Fibroblast of mammary gland (primary cell): Measurements from ENCODE around the gene SIN3B.

Experiments
- DNase-seq: peaks from one replicate; pipeline ENCODE4 v3.0.0-alpha.2; 2010; ENCODE audit warnings: low read depth
- H3K4me3 ChIP-seq: 2 replicates; pipeline ENCODE4 v1.5.1; 2011; ENCODE audit warnings: low read depth, mild to moderate bottlenecking, low read length, moderate library complexity; ENCODE audit not compliant: control insufficient read depth
- TF ChIP-seq, protein P1 (sequence below): conservative IDR thresholded peaks from 2 replicates; pipeline ENCODE4 v1.5.1; 2011; ENCODE audit warnings: low read depth, low read length, inconsistent platforms; ENCODE audit not compliant: control insufficient read depth, insufficient read depth

Gene SIN3B

GRCh38 chr19:16822648-16823047 lies 6.5 kb upstream of the SIN3B start:
- no peak for DNase-seq
- TF ChIP-seq, protein P1, sequence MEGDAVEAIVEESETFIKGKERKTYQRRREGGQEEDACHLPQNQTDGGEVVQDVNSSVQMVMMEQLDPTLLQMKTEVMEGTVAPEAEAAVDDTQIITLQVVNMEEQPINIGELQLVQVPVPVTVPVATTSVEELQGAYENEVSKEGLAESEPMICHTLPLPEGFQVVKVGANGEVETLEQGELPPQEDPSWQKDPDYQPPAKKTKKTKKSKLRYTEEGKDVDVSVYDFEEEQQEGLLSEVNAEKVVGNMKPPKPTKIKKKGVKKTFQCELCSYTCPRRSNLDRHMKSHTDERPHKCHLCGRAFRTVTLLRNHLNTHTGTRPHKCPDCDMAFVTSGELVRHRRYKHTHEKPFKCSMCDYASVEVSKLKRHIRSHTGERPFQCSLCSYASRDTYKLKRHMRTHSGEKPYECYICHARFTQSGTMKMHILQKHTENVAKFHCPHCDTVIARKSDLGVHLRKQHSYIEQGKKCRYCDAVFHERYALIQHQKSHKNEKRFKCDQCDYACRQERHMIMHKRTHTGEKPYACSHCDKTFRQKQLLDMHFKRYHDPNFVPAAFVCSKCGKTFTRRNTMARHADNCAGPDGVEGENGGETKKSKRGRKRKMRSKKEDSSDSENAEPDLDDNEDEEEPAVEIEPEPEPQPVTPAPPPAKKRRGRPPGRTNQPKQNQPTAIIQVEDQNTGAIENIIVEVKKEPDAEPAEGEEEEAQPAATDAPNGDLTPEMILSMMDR = no peak
- H3K4me3 ChIP-seq = no peak overlapping the region

DNA sequence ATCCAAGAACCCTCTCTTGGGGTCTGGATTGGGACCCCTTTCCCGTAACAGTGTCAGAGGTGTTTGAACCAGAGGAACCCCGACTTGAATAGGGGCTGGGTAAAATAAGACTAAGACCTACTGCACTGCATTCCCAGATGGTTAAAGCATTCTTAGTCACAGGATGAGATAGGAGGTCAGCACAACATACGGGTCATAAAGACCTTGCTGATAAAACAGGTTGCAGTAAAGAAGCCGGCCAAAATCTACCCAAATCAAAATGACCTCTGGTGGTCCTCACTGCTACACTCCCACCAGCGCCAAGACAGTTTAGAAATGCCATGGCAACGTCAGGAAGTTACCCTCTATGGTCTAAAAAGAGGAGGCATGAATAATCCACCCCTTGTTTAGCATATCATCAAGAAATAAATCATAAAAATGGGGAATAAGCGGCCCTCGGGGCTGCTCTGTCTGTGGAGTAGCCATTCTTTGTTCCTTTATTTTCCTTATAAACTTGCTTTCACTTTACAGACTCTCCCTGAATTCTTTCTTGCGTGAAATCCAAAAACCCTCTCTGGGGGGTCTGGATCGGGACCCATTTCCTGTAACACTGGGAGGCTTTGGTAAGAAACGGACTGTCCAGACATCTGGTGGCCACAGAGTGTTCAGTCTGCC lies 4.4 kb upstream of the SIN3B start:
- peak; percentile 52 for DNase-seq

DNA sequence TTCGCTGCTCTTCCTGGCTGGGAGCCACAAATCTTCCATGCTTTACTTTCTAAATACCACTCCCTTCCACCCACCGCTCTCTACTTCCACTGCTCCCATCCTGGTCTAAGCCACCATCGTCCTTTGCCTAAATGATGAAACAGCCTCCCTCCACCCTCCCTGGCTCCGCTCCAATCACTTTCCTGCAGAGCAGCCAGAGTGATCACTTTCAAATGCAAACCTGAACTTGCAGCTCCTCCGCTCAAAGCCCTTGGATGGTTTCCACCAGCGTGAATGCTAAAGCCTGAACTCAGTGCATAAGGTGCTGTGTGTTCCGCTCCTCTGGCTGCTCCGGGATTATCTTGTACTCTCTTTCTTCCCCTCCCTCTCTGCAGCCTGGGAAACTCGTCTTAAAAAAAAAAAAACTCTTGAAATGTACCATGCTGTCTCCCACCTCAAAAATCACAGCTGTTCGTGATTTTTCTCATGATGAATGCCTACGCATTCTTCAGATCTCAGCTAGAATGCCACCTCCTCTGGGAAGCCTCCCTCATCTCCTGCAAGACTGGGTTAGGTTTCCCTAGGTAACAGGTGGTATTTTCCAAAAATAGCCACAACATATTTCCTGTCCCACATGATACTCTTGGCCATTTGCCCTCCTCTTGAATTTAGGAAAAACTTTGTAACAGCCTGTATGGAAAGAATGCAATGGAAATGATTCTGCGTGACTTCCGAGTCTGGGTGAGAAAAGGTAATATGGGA lies 3.7 kb upstream of the SIN3B start:
- peak overlapping the region; percentile 38 for H3K4me3 ChIP-seq
- DNase-seq = peak; percentile 87
- TF ChIP-seq, protein P1 = no peak

More for the DNA sequence above, 4.4 kb upstream of the SIN3B start:
- peak overlapping the region; percentile 38 for H3K4me3 ChIP-seq
- TF ChIP-seq, protein P1 = no peak

DNA sequence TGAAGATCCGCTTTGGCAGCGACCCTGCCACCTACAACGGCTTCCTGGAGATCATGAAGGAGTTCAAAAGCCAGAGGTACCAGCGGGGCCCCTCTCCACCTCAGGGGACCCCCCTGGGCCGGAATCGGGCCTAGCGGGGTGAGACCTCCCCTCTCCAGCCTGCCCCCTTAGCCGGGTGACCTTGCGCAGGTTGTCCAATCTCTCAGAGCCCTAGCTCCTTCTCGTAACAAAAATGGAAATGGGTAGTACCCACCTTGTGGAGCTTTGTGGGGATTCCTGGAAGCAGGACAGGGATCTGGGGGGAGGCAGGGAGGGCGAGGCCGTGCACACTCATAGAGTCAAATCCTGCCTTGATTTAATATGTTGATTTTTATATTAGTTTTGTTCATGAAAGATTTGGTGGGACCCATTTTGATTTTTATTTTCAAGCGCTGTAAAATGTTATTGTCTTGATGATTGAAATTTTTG lies 658 bp downstream of the SIN3B start:
- no peak for DNase-seq
- TF ChIP-seq, protein P1 = no peak
- H3K4me3 ChIP-seq = peak overlapping the region; percentile 87

- peak overlapping the region; percentile 87 for H3K4me3 ChIP-seq
- peak; percentile 58 for DNase-seq
- TF ChIP-seq, protein P1 = no peak
Measured at GRCh38 chr19:16830679-16831078, 1.5 kb downstream of the SIN3B start.

DNA sequence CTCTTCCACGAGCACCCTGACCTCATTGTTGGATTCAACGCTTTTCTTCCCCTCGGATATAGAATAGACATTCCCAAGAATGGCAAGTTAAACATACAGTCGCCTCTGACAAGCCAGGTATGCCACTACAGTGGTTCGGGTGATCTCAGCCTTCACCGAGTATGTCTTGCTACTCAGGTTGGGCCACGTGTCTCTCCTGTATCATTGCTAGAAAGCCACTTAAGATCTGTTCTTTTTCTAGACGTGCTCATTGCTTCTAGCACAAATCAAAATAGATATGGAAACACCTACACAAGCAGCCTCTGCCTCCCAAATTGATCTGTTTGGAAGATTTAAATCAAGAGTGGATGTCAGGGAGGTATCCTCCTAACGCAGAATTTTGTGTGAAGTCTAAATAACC lies 2.3 kb downstream of the SIN3B start:
- no peak for DNase-seq
- TF ChIP-seq, protein P1 = no peak
- H3K4me3 ChIP-seq = no peak overlapping the region
